WERI-Rb-1 (cell line): ENCODE data around the gene GUCY1A2.

ENCODE experiments used
- DNase-seq: peaks from one replicate; pipeline ENCODE4 v3.0.0-alpha.2; 2020
- H3K27ac ChIP-seq: fragments of 250-450 bp; sonication (Bioruptor Pico); 2 replicates; pipeline ENCODE4 v1.5.1; 2020; ENCODE audit warnings: mild to moderate bottlenecking, moderate library complexity
- H3K27me3 ChIP-seq: fragments of 250-450 bp; sonication (Bioruptor Pico); 2 replicates; pipeline ENCODE4 v1.5.1; 2021; ENCODE audit warnings: mild to moderate bottlenecking, low read depth, moderate library complexity; ENCODE audit not compliant: insufficient read depth, severe bottlenecking
- H3K36me3 ChIP-seq: fragments of 250-450 bp; sonication (Bioruptor Pico); 2 replicates; pipeline ENCODE4 v1.5.1; 2020; ENCODE audit warnings: mild to moderate bottlenecking, moderate library complexity
- H3K4me3 ChIP-seq: 2 replicates; pipeline ENCODE4 v1.5.1; 2011; ENCODE audit warnings: low read depth, mild to moderate bottlenecking, control low read depth, low read length
- H3K9me3 ChIP-seq: fragments of 250-450 bp; sonication (Bioruptor Pico); 2 replicates; pipeline ENCODE4 v1.5.1; 2021; ENCODE audit warnings: mild to moderate bottlenecking, moderate library complexity; ENCODE audit not compliant: severe bottlenecking
- CTCF ChIP-seq: IDR thresholded peaks from 2 replicates; pipeline ENCODE4 v1.5.1; 2011; ENCODE audit warnings: low read depth, mild to moderate bottlenecking, control low read depth, inconsistent platforms, low read length

GUCY1A2 gene

GRCh38 chr11:106706355-106706754 lies 311.9 kb downstream of the GUCY1A2 start:
- no peak for DNase-seq
- Histone ChIP-seq H3K27ac (no peak overlapping the region), H3K27me3 (no peaks in the 10 kb centered on the region), H3K9me3 (no peaks in the 10 kb centered on the region), H3K4me3 (no peak overlapping the region), H3K36me3 (no peaks in the 10 kb centered on the region)
- TF ChIP-seq CTCF = no peak

GRCh38 chr11:106702805-106703204 lies 315.5 kb downstream of the GUCY1A2 start:
- no peak for DNase-seq
- no peaks in the 10 kb centered on the region for H3K9me3 ChIP-seq
- no peaks in the 10 kb centered on the region for H3K36me3 ChIP-seq
- H3K27me3 ChIP-seq = no peaks in the 10 kb centered on the region
- H3K27ac ChIP-seq = no peak overlapping the region
- no peak overlapping the region for H3K4me3 ChIP-seq
- no peak for TF ChIP-seq CTCF

DNA sequence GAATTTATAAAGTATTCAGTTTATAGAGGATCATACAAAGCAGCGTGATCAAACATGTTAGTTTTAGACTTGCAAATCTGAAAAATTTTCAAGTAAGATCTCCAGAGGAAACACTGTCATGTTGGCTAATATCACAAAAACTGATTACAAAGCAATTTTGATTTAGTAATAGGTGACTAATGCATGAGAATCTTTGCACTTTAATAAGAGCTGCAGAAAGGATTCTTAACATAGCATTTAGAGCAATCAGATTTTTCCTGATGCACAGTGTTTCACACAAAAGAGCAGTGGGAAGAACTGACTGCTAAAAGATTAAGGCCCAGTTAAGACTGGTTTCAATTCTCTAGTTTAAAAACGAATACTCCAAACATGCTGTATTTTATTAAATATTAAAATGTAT lies 321.2 kb downstream of the GUCY1A2 start:
- DNase-seq = no peak
- TF ChIP-seq CTCF = no peak

GRCh38 chr11:106695506-106695905 lies 322.8 kb downstream of the GUCY1A2 start:
- no peak for DNase-seq

More for the DNA sequence above, 321.2 kb downstream of the GUCY1A2 start:
- no peak overlapping the region for H3K4me3 ChIP-seq
- H3K27me3 ChIP-seq = no peaks in the 10 kb centered on the region
- H3K9me3 ChIP-seq = no peaks in the 10 kb centered on the region
- no peaks in the 10 kb centered on the region for H3K36me3 ChIP-seq
- H3K27ac ChIP-seq = no peak overlapping the region

DNA sequence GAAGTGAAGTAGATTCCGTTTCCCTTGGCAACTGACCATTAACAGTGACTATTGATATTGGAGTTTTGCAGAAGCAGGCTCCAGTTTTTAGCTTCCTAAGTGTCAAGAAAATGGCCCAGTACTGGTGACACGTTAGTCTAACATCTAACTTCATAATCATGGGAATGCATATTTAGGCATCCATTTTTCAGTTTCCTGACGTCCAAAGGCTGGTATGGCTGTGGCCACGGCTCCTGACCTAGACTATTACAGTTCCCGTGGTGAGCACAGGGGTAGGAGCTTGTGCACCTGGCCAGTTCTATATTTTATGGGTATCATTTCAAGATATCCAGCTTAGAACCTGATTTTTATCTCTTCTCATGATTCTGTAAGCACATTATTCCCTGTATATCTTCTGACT lies 323.8 kb downstream of the GUCY1A2 start:
- H3K27ac ChIP-seq = no peak overlapping the region
- no peak overlapping the region for H3K4me3 ChIP-seq
- no peak for TF ChIP-seq CTCF
- DNase-seq = no peak
- H3K36me3 ChIP-seq = no peaks in the 10 kb centered on the region
- no peaks in the 10 kb centered on the region for H3K9me3 ChIP-seq
- H3K27me3 ChIP-seq = no peaks in the 10 kb centered on the region

More at GRCh38 chr11:106695506-106695905, 322.8 kb downstream of the GUCY1A2 start:
- no peak for TF ChIP-seq CTCF
- Histone ChIP-seq H3K4me3 (no peak overlapping the region), H3K9me3 (no peaks in the 10 kb centered on the region), H3K27me3 (no peaks in the 10 kb centered on the region), H3K36me3 (no peaks in the 10 kb centered on the region), H3K27ac (no peak overlapping the region)

- Histone ChIP-seq H3K27ac (no peak overlapping the region), H3K4me3 (no peak overlapping the region), H3K9me3 (no peaks in the 10 kb centered on the region), H3K27me3 (no peaks in the 10 kb centered on the region), H3K36me3 (no peaks in the 10 kb centered on the region)
- no peak for TF ChIP-seq CTCF
- no peak for DNase-seq
These were observed 326.4 kb downstream of the GUCY1A2 start for GRCh38 chr11:106691807-106692365.
